DOHH2 (cell line): ENCODE results near the gene CCDC91.

ENCODE experiments used
- H3F3A ChIP-seq: fragments of 200-600 bp; sonication (generic), shearing (Covaris generic); 2 replicates; pipeline ENCODE4 v1.6.0; 2016; ENCODE audit warnings: antibody characterized with exemption, mild to moderate bottlenecking; ENCODE audit not compliant: control insufficient read depth, insufficient read depth
- H3K27ac ChIP-seq: fragments of 200-600 bp; sonication (generic); 2 replicates; pipeline ENCODE4 v1.5.1; 2014; ENCODE audit warnings: low read depth, mild to moderate bottlenecking, low read length, moderate library complexity
- H3K27me3 ChIP-seq: fragments of 200-600 bp; sonication (generic); 2 replicates; pipeline ENCODE4 v1.6.1; 2014; ENCODE audit warnings: mild to moderate bottlenecking, low read length, mixed read lengths; ENCODE audit not compliant: control insufficient read depth
- H3K36me3 ChIP-seq: fragments of 200-600 bp; sonication (generic); 2 replicates; pipeline ENCODE4 v1.6.1; 2014; ENCODE audit warnings: mild to moderate bottlenecking, low read length, moderate library complexity, mixed read lengths; ENCODE audit not compliant: control insufficient read depth
- H3K4me1 ChIP-seq: fragments of 200-600 bp; sonication (generic); 2 replicates; pipeline ENCODE4 v1.6.1; 2014; ENCODE audit warnings: mild to moderate bottlenecking, low read length, mixed read lengths; ENCODE audit not compliant: control insufficient read depth
- H3K4me2 ChIP-seq: fragments of 200-600 bp; sonication (generic); 2 replicates; pipeline ENCODE4 v1.6.0; 2014; ENCODE audit warnings: mild to moderate bottlenecking, low read length, moderate library complexity
- H3K4me3 ChIP-seq: fragments of 200-600 bp; sonication (generic); 2 replicates; pipeline ENCODE4 v1.5.1; 2014; ENCODE audit warnings: mild to moderate bottlenecking, low read length, mixed read lengths
- H3K79me2 ChIP-seq: fragments of 200-600 bp; sonication (generic); 2 replicates; pipeline ENCODE4 v1.6.1; 2014; ENCODE audit warnings: mild to moderate bottlenecking, low read length, mixed read lengths; ENCODE audit not compliant: control insufficient read depth
- H3K9me2 ChIP-seq: fragments of 200-600 bp; sonication (generic); replicated peaks from 2 replicates; pipeline ENCODE4 v1.6.1; 2014; ENCODE audit warnings: mild to moderate bottlenecking, low read length, mixed read lengths; ENCODE audit not compliant: control insufficient read depth
- H3K9me3 ChIP-seq: fragments of 200-600 bp; sonication (generic); 2 replicates; pipeline ENCODE4 v1.6.1; 2014; ENCODE audit warnings: antibody characterized with exemption, low read length, mixed read lengths; ENCODE audit not compliant: control insufficient read depth, insufficient read depth
- H4K20me1 ChIP-seq: fragments of 200-600 bp; sonication (generic); 2 replicates; pipeline ENCODE4 v1.6.0; 2014; ENCODE audit warnings: low read depth, mild to moderate bottlenecking, antibody characterized with exemption, low read length, moderate library complexity; ENCODE audit not compliant: control insufficient read depth, insufficient read depth
- CTCF ChIP-seq: fragments of 200-600 bp; sonication (generic); IDR thresholded peaks from one replicate; pipeline ENCODE4 v1.5.1; 2014; ENCODE audit warnings: antibody characterized with exemption, mild to moderate bottlenecking, low read depth, low read length; ENCODE audit not compliant: poor library complexity, severe bottlenecking
- EZH2phosphoT487 ChIP-seq: fragments of 200-600 bp; sonication (generic); IDR thresholded peaks from 2 replicates; pipeline ENCODE4 v1.6.1; 2017; ENCODE audit warnings: borderline replicate concordance, mild to moderate bottlenecking, antibody characterized with exemption, low read length, moderate library complexity, mixed read lengths

The CCDC91 gene

GRCh38 chr12:28550757-28551704 lies 360.8 kb downstream of the CCDC91 start:
- Histone ChIP-seq H3K4me3 (no peak overlapping the region), H3F3A (no peaks in the 10 kb centered on the region), H4K20me1 (no peaks in the 10 kb centered on the region), H3K4me1 (no peaks in the 10 kb centered on the region), H3K9me2 (no peaks in the 10 kb centered on the region), H3K9me3 (no peaks in the 10 kb centered on the region), H3K27me3 (no peaks in the 10 kb centered on the region), H3K36me3 (no peaks in the 10 kb centered on the region), H3K4me2 (no peak overlapping the region), H3K27ac (no peak overlapping the region), H3K79me2 (no peaks in the 10 kb centered on the region)
- no peak for TF ChIP-seq CTCF
- TF ChIP-seq EZH2phosphoT487: no peak

- Histone ChIP-seq H3F3A (no peaks in the 10 kb centered on the region), H3K4me1 (no peaks in the 10 kb centered on the region), H3K9me3 (no peaks in the 10 kb centered on the region), H3K4me3 (no peak overlapping the region), H3K27me3 (no peaks in the 10 kb centered on the region), H3K79me2 (no peaks in the 10 kb centered on the region), H3K36me3 (no peaks in the 10 kb centered on the region), H4K20me1 (no peaks in the 10 kb centered on the region), H3K9me2 (no peaks in the 10 kb centered on the region), H3K4me2 (no peak overlapping the region), H3K27ac (no peak overlapping the region)
- TF ChIP-seq CTCF (no peak), EZH2phosphoT487 (no peak)
Observed at GRCh38 chr12:28552251-28552970, 362.2 kb downstream of the CCDC91 start.

GRCh38 chr12:28555748-28556147 lies 365.5 kb downstream of the CCDC91 start:
- TF ChIP-seq EZH2phosphoT487 (no peak), CTCF (no peak)
- Histone ChIP-seq H3K27ac (no peak overlapping the region), H3K79me2 (no peaks in the 10 kb centered on the region), H3F3A (no peaks in the 10 kb centered on the region), H3K27me3 (no peaks in the 10 kb centered on the region), H3K4me1 (no peaks in the 10 kb centered on the region), H3K4me3 (no peak overlapping the region), H4K20me1 (no peaks in the 10 kb centered on the region), H3K36me3 (no peaks in the 10 kb centered on the region), H3K4me2 (no peak overlapping the region), H3K9me2 (no peaks in the 10 kb centered on the region), H3K9me3 (no peaks in the 10 kb centered on the region)
